HG03196 (cell line): ENCODE data around the gene CFAP77.

Source experiments
- ATAC-seq: cut with Tn5 transposase; IDR thresholded peaks from one replicate; pipeline ENCODE4 v1.9.1; 2021; ENCODE audit not compliant: unreplicated experiment

Gene CFAP77

GRCh38 chr9:132487351-132487791 is 77.4 kb downstream of the CFAP77 start:
- ATAC-seq, result no peak

GRCh38 chr9:132487980-132488535 is 78.0 kb downstream of the CFAP77 start:
- ATAC-seq, result no peak

GRCh38 chr9:132488626-132489025 is 78.6 kb downstream of the CFAP77 start:
- ATAC-seq, result no peak

GRCh38 chr9:132489536-132489935 is 79.5 kb downstream of the CFAP77 start:
- no peak for ATAC-seq

GRCh38 chr9:132494857-132495256 is 84.8 kb downstream of the CFAP77 start:
- ATAC-seq, result no peak

GRCh38 chr9:132497731-132498130 is 87.7 kb downstream of the CFAP77 start:
- ATAC-seq, result no peak

- ATAC-seq, result no peak
These were observed 88.7 kb downstream of the CFAP77 start for GRCh38 chr9:132498531-132499210.

GRCh38 chr9:132499251-132499650 is 89.2 kb downstream of the CFAP77 start:
- no peak for ATAC-seq

GRCh38 chr9:132500193-132500592 is 90.2 kb downstream of the CFAP77 start:
- no peak for ATAC-seq

- ATAC-seq, result no peak
These were observed 92.5 kb downstream of the CFAP77 start for GRCh38 chr9:132502480-132502879.

- ATAC-seq, result no peak
These were observed 93.1 kb downstream of the CFAP77 start for GRCh38 chr9:132503116-132503515.

GRCh38 chr9:132504488-132504887 is 94.5 kb downstream of the CFAP77 start:
- no peak for ATAC-seq

- ATAC-seq, result no peak
These were observed 96.1 kb downstream of the CFAP77 start for GRCh38 chr9:132505991-132506655.

GRCh38 chr9:132506977-132507669 is 97.1 kb downstream of the CFAP77 start:
- ATAC-seq, result no peak

- no peak for ATAC-seq
These were observed 97.9 kb downstream of the CFAP77 start for GRCh38 chr9:132507670-132508469.

GRCh38 chr9:132509928-132510874 is 100.2 kb downstream of the CFAP77 start:
- ATAC-seq, result no peak

GRCh38 chr9:132511191-132511999 is 101.4 kb downstream of the CFAP77 start:
- no peak for ATAC-seq

GRCh38 chr9:132513416-132513815 is 103.4 kb downstream of the CFAP77 start:
- no peak for ATAC-seq
